Measurements from ENCODE around the gene NDUFA3.

Gene NDUFA3

DNA sequence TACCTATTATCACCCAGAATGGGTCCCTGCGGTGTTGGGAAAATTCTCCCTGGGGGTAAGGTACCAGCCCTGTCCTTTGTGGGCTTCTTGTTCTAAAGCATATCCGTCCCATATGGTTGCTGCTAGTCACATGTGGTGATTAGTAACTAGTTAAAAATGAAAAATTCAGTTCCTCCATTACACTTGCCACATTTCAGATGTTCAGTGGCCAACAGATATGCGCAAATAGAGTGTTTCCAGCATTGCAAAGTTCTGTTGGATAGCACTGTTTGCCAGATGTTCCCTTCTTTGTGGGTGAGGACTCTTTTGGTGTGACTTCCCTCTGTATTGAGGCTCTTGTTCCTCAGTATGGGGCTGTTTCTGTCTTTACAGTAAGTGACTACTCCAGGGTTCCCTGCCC lies 38.7 kb downstream of the NDUFA3 start:
- no peak for DNase-seq

GRCh38 chr19:54142166-54142780 lies 39.6 kb downstream of the NDUFA3 start:
- no peak for DNase-seq

DNA sequence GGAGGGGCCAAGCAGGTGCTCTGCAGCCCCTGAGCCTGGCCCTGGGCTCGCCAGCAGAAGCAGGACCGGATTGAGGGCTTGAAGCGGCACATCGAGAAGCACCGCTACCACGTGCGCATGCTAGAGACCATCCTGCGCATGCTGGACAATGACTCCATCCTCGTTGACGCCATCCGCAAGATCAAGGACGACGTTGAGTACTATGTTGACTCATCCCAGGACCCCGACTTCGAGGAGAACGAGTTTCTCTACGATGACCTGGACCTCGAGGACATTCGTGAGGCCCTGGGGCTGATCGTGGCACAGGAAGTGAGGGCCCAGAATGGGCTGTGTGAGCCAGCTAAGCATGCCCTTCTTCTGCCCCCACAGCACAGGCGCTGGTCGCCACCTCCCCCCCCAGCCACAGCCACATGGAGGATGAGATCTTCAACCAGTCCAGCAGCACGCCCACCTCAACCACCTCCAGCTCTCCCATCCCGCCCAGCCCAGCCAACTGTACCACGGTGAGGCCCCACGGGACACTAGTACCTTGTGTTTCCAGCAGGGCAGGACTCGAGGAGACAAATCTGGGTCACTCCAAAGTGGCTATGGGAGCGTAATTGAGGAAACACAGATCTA lies 43.0 kb downstream of the NDUFA3 start:
- DNase-seq = no peak

DNA sequence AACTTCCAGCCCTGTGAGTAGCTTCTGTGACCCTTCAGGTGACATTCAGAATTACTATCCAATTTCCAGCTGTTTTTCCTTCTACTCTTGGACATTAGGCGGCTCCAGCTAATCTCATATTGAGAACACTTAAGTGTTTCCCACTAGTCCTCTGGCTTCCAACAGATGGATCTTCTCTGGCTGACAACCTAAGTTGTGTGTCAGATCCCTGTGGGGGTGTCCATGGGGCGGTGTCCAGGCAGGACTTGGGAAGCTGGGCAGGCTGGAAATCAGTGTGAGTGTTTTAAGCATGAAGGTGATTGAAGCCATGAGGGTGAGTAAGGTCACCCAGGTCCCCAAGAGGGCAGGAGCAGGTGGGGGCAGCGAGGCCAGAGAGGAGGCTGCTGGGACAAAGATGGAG lies 45.0 kb downstream of the NDUFA3 start:
- no peak for DNase-seq

DNA sequence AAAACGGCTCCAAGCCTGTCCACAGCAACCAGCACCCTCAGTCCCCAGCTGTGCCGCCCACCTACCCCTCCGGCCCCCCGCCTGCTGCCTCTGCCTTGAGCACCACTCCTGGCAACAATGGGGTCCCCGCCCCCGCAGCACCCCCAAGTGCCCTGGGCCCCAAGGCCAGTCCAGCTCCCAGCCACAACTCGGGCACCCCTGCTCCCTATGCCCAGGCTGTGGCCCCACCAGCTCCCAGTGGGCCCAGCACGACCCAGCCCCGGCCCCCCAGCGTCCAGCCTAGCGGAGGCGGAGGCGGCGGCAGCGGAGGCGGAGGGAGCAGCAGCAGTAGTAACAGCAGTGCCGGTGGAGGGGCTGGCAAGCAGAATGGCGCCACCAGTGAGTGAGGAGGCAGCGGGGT lies 45.5 kb downstream of the NDUFA3 start:
- DNase-seq = no peak

DNA sequence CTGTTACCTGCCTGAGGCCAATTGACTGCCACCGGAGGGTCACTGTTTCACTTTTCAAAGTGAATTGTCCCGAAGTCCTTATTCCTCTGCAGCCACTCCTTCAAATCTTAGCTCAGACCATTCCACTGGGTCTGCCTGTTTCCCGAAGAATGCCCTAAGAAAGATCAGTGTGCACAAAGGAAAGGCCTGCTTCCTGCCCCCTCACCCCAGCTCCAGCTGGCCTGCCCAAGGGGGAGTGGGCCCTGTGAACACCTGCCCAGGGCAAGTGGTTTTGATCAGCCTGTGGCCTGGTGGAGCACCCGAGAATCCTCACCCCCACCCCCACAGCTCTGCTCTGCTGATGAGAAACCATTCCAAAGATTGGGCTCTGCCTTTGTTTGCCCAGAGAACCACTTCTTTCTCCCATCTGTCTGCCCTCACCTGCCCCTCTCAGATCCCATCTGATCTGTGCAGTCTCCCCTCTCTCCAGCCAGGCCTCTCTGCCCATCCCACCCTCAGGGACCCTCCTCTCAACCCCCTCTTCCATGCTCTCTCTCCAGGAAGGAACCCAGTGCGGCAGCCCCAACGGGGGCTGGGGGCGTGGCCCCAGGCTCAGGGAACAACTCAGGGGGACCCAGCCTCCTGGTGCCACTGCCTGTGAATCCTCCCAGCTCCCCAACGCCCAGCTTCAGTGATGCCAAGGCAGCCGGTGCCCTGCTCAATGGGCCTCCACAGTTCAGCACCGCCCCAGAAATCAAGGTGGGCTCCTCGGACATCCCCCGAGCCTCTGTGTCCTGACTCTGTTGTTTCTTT lies 46.6 kb downstream of the NDUFA3 start:
- no peak for DNase-seq

- DNase-seq = no peak
Observed at GRCh38 chr19:54151362-54152035, 48.8 kb downstream of the NDUFA3 start.

DNA sequence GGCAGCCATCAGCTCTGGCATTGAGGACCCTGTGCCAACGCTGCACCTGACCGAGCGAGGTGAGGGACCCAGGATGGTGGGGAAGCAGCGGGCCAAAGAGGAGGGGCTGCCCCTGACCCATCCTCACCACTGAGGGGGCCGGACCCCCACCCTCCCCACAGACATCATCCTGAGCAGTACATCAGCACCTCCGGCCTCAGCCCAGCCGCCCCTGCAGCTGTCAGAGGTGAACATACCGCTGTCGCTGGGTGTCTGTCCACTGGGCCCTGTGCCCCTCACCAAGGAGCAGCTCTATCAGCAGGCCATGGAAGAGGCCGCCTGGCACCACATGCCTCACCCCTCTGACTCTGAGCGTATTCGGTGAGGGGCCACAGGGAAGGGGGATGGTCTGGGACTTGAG lies 49.6 kb downstream of the NDUFA3 start:
- DNase-seq = no peak

DNA sequence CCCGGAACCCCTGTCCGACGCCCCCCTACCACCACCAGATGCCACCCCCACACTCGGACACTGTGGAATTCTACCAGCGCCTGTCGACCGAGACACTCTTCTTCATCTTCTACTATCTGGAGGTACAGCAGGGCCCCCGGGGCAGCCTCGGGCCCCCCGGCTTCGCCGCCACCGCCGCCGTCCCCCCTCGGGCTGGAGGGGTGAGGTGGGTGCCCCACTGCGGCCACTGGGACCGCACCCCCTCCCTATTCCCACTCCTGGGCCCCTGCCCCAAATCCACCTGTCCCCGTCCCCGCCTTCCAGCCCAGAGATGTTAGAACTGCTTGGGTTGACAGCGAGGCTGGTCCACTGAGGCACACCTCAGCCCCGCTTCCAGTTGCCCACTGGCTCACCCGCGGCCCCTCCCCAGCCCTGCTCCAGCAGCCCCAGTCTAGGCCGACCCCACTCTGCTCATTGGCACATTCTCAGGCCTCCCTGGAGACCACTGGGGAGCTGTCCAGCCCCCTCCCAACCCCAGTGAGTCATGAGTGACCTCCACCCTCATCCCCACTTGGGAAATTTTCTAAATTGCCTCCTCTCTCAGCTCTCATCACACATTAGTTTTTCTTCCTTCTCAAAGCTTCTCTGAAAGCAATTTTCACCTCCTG lies 50.3 kb downstream of the NDUFA3 start:
- no peak for DNase-seq

DNA sequence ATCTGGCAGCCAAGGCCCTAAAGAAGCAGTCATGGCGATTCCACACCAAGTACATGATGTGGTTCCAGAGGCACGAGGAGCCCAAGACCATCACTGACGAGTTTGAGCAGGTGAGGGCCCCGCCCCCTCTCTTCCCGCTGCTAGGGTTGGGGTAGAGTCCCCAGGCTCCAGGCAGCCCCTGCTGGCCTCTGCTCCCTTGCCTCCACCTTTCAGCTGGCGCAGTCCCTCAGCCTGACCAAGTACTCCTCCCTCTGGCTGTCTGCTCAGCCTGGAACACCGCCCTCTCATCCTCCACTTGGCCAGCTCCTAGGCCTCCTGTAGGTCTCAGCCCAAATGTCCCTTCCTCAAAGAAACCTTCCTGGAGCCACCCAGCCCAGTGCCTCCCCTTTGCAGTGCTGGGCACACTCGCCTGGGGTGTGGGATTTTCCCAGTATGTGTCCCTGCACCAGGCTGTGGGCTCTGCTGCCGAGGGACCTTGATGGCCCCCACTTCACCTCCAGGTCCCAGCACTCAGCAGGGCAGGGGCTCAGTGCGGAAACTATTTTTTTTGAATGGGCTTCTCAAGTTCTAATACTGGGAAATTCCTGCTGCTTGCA lies 51.2 kb downstream of the NDUFA3 start:
- DNase-seq = no peak

DNA sequence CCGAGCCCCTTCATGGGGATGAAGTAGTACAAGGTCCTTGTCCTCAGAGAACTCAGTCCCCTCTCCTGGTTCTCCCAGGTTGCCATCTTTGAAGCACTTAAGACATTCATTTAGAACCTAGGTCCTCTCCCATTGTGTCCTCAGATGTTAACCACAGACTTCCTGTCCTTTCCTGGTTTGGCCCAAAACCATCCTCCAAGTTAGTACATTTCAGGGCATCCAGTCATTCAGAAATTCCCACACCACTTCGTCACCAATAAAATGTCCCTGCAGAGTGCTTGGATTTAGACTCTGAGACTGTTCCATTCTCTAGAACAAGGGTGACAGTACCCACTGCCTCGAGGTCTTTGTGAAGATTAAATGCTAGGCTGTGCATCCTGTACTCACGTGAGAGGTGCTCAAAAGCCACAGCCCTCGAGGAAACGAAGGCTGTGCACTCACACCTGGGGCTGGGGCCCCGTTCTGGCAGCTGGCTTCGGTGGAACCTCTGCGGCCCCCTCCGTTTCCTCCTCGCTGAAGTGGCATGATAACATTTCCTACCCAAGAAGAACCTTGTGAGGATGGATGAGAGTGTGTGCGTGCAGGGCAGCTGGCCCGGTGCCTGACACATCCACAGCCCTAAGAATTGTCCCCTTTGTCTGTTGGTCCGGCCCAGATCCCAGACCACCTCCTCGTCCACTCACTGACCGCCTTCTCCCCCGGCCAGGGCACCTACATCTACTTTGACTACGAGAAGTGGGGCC lies 52.1 kb downstream of the NDUFA3 start:
- no peak for DNase-seq

- DNase-seq = no peak
Observed at GRCh38 chr19:54155694-54156093, 53.0 kb downstream of the NDUFA3 start.

- DNase-seq = no peak
Observed at GRCh38 chr19:54156490-54156889, 53.8 kb downstream of the NDUFA3 start.

- no peak for DNase-seq
Observed at GRCh38 chr19:54156953-54157352, 54.3 kb downstream of the NDUFA3 start.
